H1 (cell line): Measurements from ENCODE around the gene ZNF582. TPM values are rescaled to one million over a fixed set of nuclear protein-coding genes. Genes with fewer than 3 reads are reported as not detected.

Experiments
- CTCF ChIA-PET: fragments of 300-600 bp; sonication (Branson Sonifier 250); formaldehyde crosslinking; loops from one replicate; lab custom pipeline; 2021; ENCODE audit not compliant: partially characterized antibody; lab: Charles Lee
- POLR2A ChIA-PET: fragments of 300-600 bp; sonication (Branson Sonifier 250); formaldehyde crosslinking; loops from one replicate; lab custom pipeline; 2021; ENCODE audit warnings: inconsistent platforms; ENCODE audit not compliant: partially characterized antibody; lab: Charles Lee
- DNase-seq, 2 experiments: peaks; one replicate each; pipeline versions ENCODE4 v3.0.0 to v3.0.0-alpha.2; 2010 to 2022; ENCODE audit warnings: low spot score in 2 of 2, low read depth in 1 of 2, mixed read lengths in 1 of 2
- FAIRE-seq: peaks from 2 replicates; lab custom pipeline; 2011; peaks lifted over from hg19 to GRCh38; lab: Jason Lieb, UNC
- H2AFZ ChIP-seq: 2 replicates; pipeline ENCODE4 v1.8.1; 2012; ENCODE audit warnings: low read length, inconsistent platforms
- H2AK5ac ChIP-seq: 2 replicates; pipeline ENCODE4 v1.6.1; 2013; ENCODE audit warnings: low read depth, low read length
- H2BK120ac ChIP-seq: replicated peaks from 2 replicates; pipeline ENCODE3; 2013; ENCODE audit warnings: low read depth, low read length, inconsistent platforms
- H2BK12ac ChIP-seq: 2 replicates; pipeline ENCODE4 v1.6.1; 2013; ENCODE audit warnings: low read depth, low read length
- H2BK15ac ChIP-seq: 2 replicates; pipeline ENCODE4 v1.6.1; 2013; ENCODE audit warnings: low read length
- H2BK20ac ChIP-seq: 2 replicates; pipeline ENCODE4 v1.6.1; 2013; ENCODE audit warnings: low read length
- H2BK5ac ChIP-seq: 2 replicates; pipeline ENCODE4 v1.6.1; 2013; ENCODE audit warnings: low read depth, low read length
- H3K14ac ChIP-seq: 2 replicates; pipeline ENCODE4 v1.6.1; 2013; ENCODE audit warnings: inconsistent platforms; ENCODE audit not compliant: insufficient read length
- H3K18ac ChIP-seq: 2 replicates; pipeline ENCODE4 v1.6.1; 2013; ENCODE audit warnings: low read length; ENCODE audit errors: extremely low read depth
- H3K23ac ChIP-seq: 2 replicates; pipeline ENCODE4 v1.6.1; 2013; ENCODE audit warnings: inconsistent platforms; ENCODE audit not compliant: insufficient read length
- H3K23me2 ChIP-seq: 2 replicates; pipeline ENCODE4 v1.6.1; 2013; ENCODE audit warnings: low read depth, low read length
- H3K27ac ChIP-seq: 2 replicates; pipeline ENCODE4 v1.6.1; 2011; ENCODE audit warnings: low read depth, low read length, inconsistent platforms
- H3K27me3 ChIP-seq, 4 experiments: replicated peaks in 1 of 4; 1 replicate in 1 of 4; 2 replicates in 3 of 4; pipeline versions ENCODE4 v1.6.1 to v1.8.1; 2011 to 2013; ENCODE audit warnings: low read length in 3 of 4, mild to moderate bottlenecking in 3 of 4, inconsistent platforms in 2 of 4, mixed read lengths in 2 of 4, moderate library complexity in 1 of 4; ENCODE audit not compliant: control insufficient read depth in 3 of 4, insufficient read depth in 3 of 4; ENCODE audit errors: extremely low read depth in 1 of 4
- H3K36me3 ChIP-seq, 4 experiments: 2 replicates each; pipeline versions ENCODE4 v1.6.1 to v1.8.1; 2011 to 2013; ENCODE audit warnings: mild to moderate bottlenecking in 4 of 4, low read length in 3 of 4, moderate library complexity in 2 of 4, control low read depth in 1 of 4, inconsistent platforms in 1 of 4; ENCODE audit not compliant: insufficient read depth in 4 of 4, control insufficient read depth in 2 of 4
- H3K4ac ChIP-seq: replicated peaks from 2 replicates; pipeline ENCODE3; 2013; ENCODE audit warnings: low read length, low read depth, mixed read lengths, inconsistent platforms; ENCODE audit not compliant: insufficient read length
- H3K4me1 ChIP-seq, 4 experiments: replicated peaks in 1 of 4; 1 replicate in 1 of 4; 2 replicates in 3 of 4; pipeline versions ENCODE4 v1.6.1 to v1.8.1; 2011 to 2013; ENCODE audit warnings: low read length in 3 of 4, inconsistent platforms in 2 of 4, mixed read lengths in 1 of 4; ENCODE audit not compliant: insufficient read depth in 4 of 4, control insufficient read depth in 3 of 4
- H3K4me2 ChIP-seq, 2 experiments: 2 replicates each; pipeline versions ENCODE4 v1.6.1 to v1.8.1; 2011 to 2013; ENCODE audit warnings: low read depth in 2 of 2, low read length in 2 of 2, control low read depth in 1 of 2, inconsistent platforms in 1 of 2, mild to moderate bottlenecking in 1 of 2; ENCODE audit not compliant: insufficient read depth in 1 of 2
- H3K4me3 ChIP-seq, 4 experiments: fragments of 200-600, 300-600 bp in 1 of 4; sonication (generic), shearing (Covaris generic), sonication (Bioruptor Twin) in 1 of 4; 2 replicates each; pipeline versions ENCODE4 v1.5.1 to v1.8.1; 2011 to 2016; ENCODE audit warnings: low read length in 4 of 4, low read depth in 3 of 4, control low read depth in 2 of 4, inconsistent platforms in 2 of 4, mild to moderate bottlenecking in 2 of 4, mixed read lengths in 1 of 4, moderate library complexity in 1 of 4; ENCODE audit not compliant: insufficient read depth in 2 of 4; ENCODE audit errors: extremely low read depth in 1 of 4
- H3K56ac ChIP-seq: replicated peaks from 2 replicates; pipeline ENCODE3; 2013; ENCODE audit warnings: low read depth, mild to moderate bottlenecking, mixed read lengths, low read length, inconsistent platforms; ENCODE audit not compliant: insufficient read length
- H3K79me1 ChIP-seq: 2 replicates; pipeline ENCODE4 v1.6.1; 2013; ENCODE audit warnings: low read depth, low read length, control low read depth
- H3K79me2 ChIP-seq, 2 experiments: 2 replicates each; pipeline versions ENCODE4 v1.6.1 to v1.8.1; 2012 to 2013; ENCODE audit warnings: low read length in 2 of 2, mild to moderate bottlenecking in 2 of 2, inconsistent platforms in 1 of 2; ENCODE audit not compliant: insufficient read depth in 2 of 2, control insufficient read depth in 1 of 2
- H3K9ac ChIP-seq, 4 experiments: replicated peaks in 1 of 4; 1 replicate in 1 of 4; 2 replicates in 3 of 4; pipeline versions ENCODE4 v1.6.1 to v1.8.1; 2011 to 2013; ENCODE audit warnings: low read depth in 3 of 4, low read length in 3 of 4, control low read depth in 2 of 4, mild to moderate bottlenecking in 2 of 4, moderate library complexity in 2 of 4, inconsistent platforms in 1 of 4; ENCODE audit errors: extremely low read depth in 1 of 4
- H3K9me3 ChIP-seq, 2 experiments: 2 replicates each; pipeline versions ENCODE4 v1.6.1 to v1.8.1; 2012 to 2013; ENCODE audit warnings: mild to moderate bottlenecking in 2 of 2, moderate library complexity in 2 of 2, control low read depth in 1 of 2, inconsistent platforms in 1 of 2, low read depth in 1 of 2, low read length in 1 of 2, mixed read lengths in 1 of 2; ENCODE audit not compliant: insufficient read depth in 2 of 2
- H4K20me1 ChIP-seq, 2 experiments: replicated peaks in 1 of 2; 2 replicates each; pipeline versions ENCODE3 to v1.8.1; 2011 to 2013; ENCODE audit warnings: inconsistent platforms in 2 of 2, low read length in 2 of 2, mild to moderate bottlenecking in 1 of 2; ENCODE audit not compliant: insufficient read depth in 2 of 2, control insufficient read depth in 1 of 2
- H4K5ac ChIP-seq: 2 replicates; pipeline ENCODE4 v1.6.1; 2013; ENCODE audit warnings: low read length, low read depth, mixed read lengths, inconsistent platforms; ENCODE audit not compliant: insufficient read length
- H4K8ac ChIP-seq: 2 replicates; pipeline ENCODE4 v1.8.0; 2013; ENCODE audit warnings: mild to moderate bottlenecking, moderate library complexity, low read length, inconsistent platforms; ENCODE audit not compliant: insufficient read depth; ENCODE audit errors: extremely low read depth
- H4K91ac ChIP-seq: replicated peaks from 2 replicates; pipeline ENCODE3; 2013; ENCODE audit warnings: low read length, mixed read lengths, inconsistent platforms; ENCODE audit not compliant: insufficient read length
- FOSL1 ChIP-seq: IDR thresholded peaks from 2 replicates; pipeline ENCODE4 v1.6.1; 2011; ENCODE audit warnings: mild to moderate bottlenecking, low read depth, low read length, moderate library complexity; ENCODE audit not compliant: insufficient read depth
- JUN ChIP-seq: IDR thresholded peaks from 2 replicates; pipeline ENCODE4 v1.6.1; 2011; ENCODE audit warnings: low read depth, mild to moderate bottlenecking, improper control_type of control experiment, low read length
- WGBS, 2 experiments: shearing (Covaris generic) in 1 of 2; methylation state at CpG; one replicate each; pipeline versions ENCODE4 v1.1.6 to v1.1.7; 2013 to 2015; ENCODE audit warnings: low lambda C conversion rate in 2 of 2, mixed read lengths in 2 of 2, inconsistent platforms in 1 of 2, low coverage in 1 of 2, missing lambda C conversion rate in 1 of 2; ENCODE audit not compliant: insufficient replicate concordance in 2 of 2, insufficient coverage in 1 of 2, insufficient read length in 1 of 2; ENCODE audit errors: extremely low coverage in 1 of 2, missing lambda C conversion rate in 1 of 2; 5-methylcytosine and 5-hydroxymethylcytosine counted together
- polyA plus RNA-seq, 7 experiments: library from polyadenylated mRNA; depleted of rRNA in 3 of 7; stranded (reverse) in 5 of 7; unstranded in 2 of 7; fragments of >200 nt in 5 of 7; fragments of 200-250 nt in 2 of 7; gene quantifications; 1 replicate in 5 of 7; 2 replicates in 1 of 7; 4 replicates in 1 of 7; pipeline versions ENCODE4 v1.2.1 to v1.2.3, GENCODE V29; 2011 to 2013; ENCODE audit warnings: missing spikeins in 2 of 7, mixed read lengths in 2 of 7
- total RNA-seq: library from RNA; stranded (reverse); fragmentation: NEBNext Ultra II Directional; extraction: Animal tissue kit (Norgen Biotek cat#: 25700); gene quantifications from 2 replicates; pipeline ENCODE4 v1.2.1, GENCODE V29; 2021

The ZNF582 gene
- total and polyA plus RNA-seq, 2 of the 8 experiments (the other 6 are each of a cell fraction or from before 2014, with no cell fraction given) = 3.8 to 5.8 TPM

- POLR2A ChIA-PET = interaction anchor here (0.6 kb wide), 1 partner anchor 17 kb away, joined by 3 read pairs; no protein-coding TSS in a partner anchor
- Histone ChIP-seq H2BK5ac (no peak overlapping the region), H3K4me3 (no peak overlapping the region), H3K4ac (no peak overlapping the region), H3K79me1 (no peaks in the 10 kb centered on the region; the same call in 1 of the 2 replicates), H3K9me3 (peaks cover 8 to 14% of the 10 kb centered on the region in 2 experiments; a peak in 3 of 4 replicates), H3K9ac (no peak overlapping the region), H4K91ac (no peak overlapping the region), H2BK12ac (no peak overlapping the region), H3K4me1 (no peaks in the 10 kb centered on the region), H3K23ac (no peak overlapping the region), H3K27me3 (no peaks in the 10 kb centered on the region), H4K8ac (no peak overlapping the region), H3K14ac (no peak overlapping the region), H3K56ac (no peak overlapping the region), H3K4me2 (no peak overlapping the region), H3K18ac (no peak overlapping the region), H2BK120ac (no peak overlapping the region), H2AFZ (no peak overlapping the region), H3K79me2 (no peaks in the 10 kb centered on the region), H3K27ac (no peak overlapping the region), H3K23me2 (no peaks in the 10 kb centered on the region), H4K5ac (no peak overlapping the region), H4K20me1 (no peaks in the 10 kb centered on the region), H2AK5ac (no peak overlapping the region), H2BK20ac (no peak overlapping the region), H2BK15ac (no peak overlapping the region), H3K36me3 (peaks cover 0 to 12% (median 1%) of the 10 kb centered on the region in 4 experiments; a peak in 4 of 8 replicates)
- no peak for FAIRE-seq
- TF ChIP-seq JUN (no peak), FOSL1 (no peak)
- CTCF ChIA-PET = interaction anchor here (0.9 kb wide), 1 partner anchor 9 kb away, joined by 4 read pairs; no protein-coding TSS in a partner anchor
- WGBS, 2 experiments = 88% methylated on average over 8 of the region's 8 CpGs; no CpG with 5 or more reads in 1 of the 2 experiments
- DNase-seq = no peak
Measured at GRCh38 chr19:56383826-56384605, 9.3 kb downstream of the ZNF582 start.
